Colonic mucosa (tissue), 4 donors: ENCODE results near the gene NKX6-2. TPM values are rescaled to one million over a fixed set of nuclear protein-coding genes. Genes with fewer than 3 reads are reported as not detected.

Experiments used
- DNase-seq: peaks from one replicate; pipeline ENCODE4 v3.0.0-alpha.2; 2020
- H3K27ac ChIP-seq: fragments of 200-600 bp; one replicate; pipeline ENCODE4 v1.8.0; 2021
- H3K27me3 ChIP-seq: fragments of 200-600 bp; one replicate; pipeline ENCODE4 v1.8.0; 2021
- H3K36me3 ChIP-seq: fragments of 200-600 bp; one replicate; pipeline ENCODE4 v1.8.0; 2021
- H3K4me1 ChIP-seq: fragments of 200-600 bp; one replicate; pipeline ENCODE4 v1.8.0; 2021; ENCODE audit warnings: mild to moderate bottlenecking
- H3K4me3 ChIP-seq: fragments of 200-600 bp; one replicate; pipeline ENCODE4 v1.8.0; 2021
- H3K9ac ChIP-seq, 2 donors: one replicate each; pipeline ENCODE4 v1.7.0; 2013; ENCODE audit warnings: control low read depth in 2 of 2, low read depth in 2 of 2, low read length in 2 of 2
- H3K9me3 ChIP-seq: fragments of 200-600 bp; one replicate; pipeline ENCODE4 v1.8.0; 2021
- CTCF ChIP-seq: fragments of 200-600 bp; IDR thresholded peaks from one replicate; pipeline ENCODE4 v1.8.0; 2022; ENCODE audit warnings: antibody characterized with exemption, mild to moderate bottlenecking
- intact Hi-C: fragments of 100-400 bp; cut with DNase I; formaldehyde crosslinking; loops from one replicate; pipeline ENCODE4 v1.14.1; 2022
- total RNA-seq, 2 donors: library from RNA; stranded (reverse); fragmentation: NEBNext Ultra II Directional in 1 of 2; extraction: Animal tissue kit (Norgen Biotek cat#: 25700) in 1 of 2; gene quantifications; one replicate each; pipeline ENCODE4 v1.2.1, GENCODE V29; 2021
- donor health status: healthy.
- donor health status: DM: no; HTN: no; CAD: no.
- donor health status: DM: no; HTN: no; CAD: no.

The NKX6-2 gene
- total RNA-seq, 2 donors from 2014 or later: not detected

- H3K4me1 ChIP-seq: no peaks in the 10 kb centered on the region
- no peaks in the 10 kb centered on the region for H3K9me3 ChIP-seq
- intact Hi-C loops: no loop called here
- H3K9ac ChIP-seq: no peak overlapping the region
- H3K4me3 ChIP-seq: no peak overlapping the region
- H3K27me3 ChIP-seq: no peaks in the 10 kb centered on the region
- no peaks in the 10 kb centered on the region for H3K36me3 ChIP-seq
- no peak overlapping the region for H3K27ac ChIP-seq
- TF ChIP-seq CTCF: no peak
- no peak for DNase-seq
Measured at GRCh38 chr10:132735341-132735775, 50.6 kb downstream of the NKX6-2 start.

GRCh38 chr10:132733926-132734325 is 52.0 kb downstream of the NKX6-2 start:
- no peak for DNase-seq
- H3K27ac ChIP-seq: no peak overlapping the region
- H3K9me3 ChIP-seq: no peaks in the 10 kb centered on the region
- intact Hi-C loops: no loop called here
- no peak overlapping the region for H3K9ac ChIP-seq
- H3K4me3 ChIP-seq: no peak overlapping the region
- no peak for TF ChIP-seq CTCF
- H3K4me1 ChIP-seq: no peaks in the 10 kb centered on the region
- H3K27me3 ChIP-seq: no peaks in the 10 kb centered on the region
- H3K36me3 ChIP-seq: no peaks in the 10 kb centered on the region

Other genes starting within 250 kb of the NKX6-2 start
- 10 to 100 TPM; 29.9 to 41.5 TPM for gene INPP5A, start 248.4 kb downstream of the NKX6-2 start, total RNA-seq
- gene CFAP46, start 156.4 kb upstream of the NKX6-2 start, total RNA-seq: under 1 TPM in 1 of 2 donors, not detected in 1; 0.13 TPM